ENCODE results near the gene ZNF518A. TPM values are rescaled to one million over a fixed set of nuclear protein-coding genes. Genes with fewer than 3 reads are reported as not detected.
"Not testable (repeated sequence)": the region's sequence is repeated elsewhere in the genome, so short reads cannot be mapped to it uniquely, and the experiment has no call there.

The ZNF518A gene
- polyA plus RNA-seq, 1 experiment = 2.6 TPM

DNA sequence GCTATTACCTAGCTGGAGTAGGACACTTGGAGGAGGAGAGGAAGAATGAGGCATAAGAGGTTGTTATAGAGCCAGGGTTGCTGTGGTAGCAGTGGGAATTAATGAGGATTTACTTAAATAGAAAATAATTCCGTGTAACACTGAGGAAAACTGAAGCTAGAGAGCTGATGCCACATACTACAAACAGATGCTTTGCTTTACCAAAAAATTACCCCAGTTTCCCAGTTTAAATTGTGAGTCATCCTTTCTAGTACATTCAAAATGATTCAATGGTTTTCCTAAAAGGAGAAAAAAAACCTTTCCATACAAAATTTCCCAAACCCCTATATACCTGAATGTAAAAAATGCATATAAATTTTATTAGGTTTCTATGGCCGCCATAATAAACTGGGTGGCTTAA is 58.3 kb downstream of the ZNF518A start:
- CTCF ChIA-PET = no interaction called here
- H3K4me3 ChIP-seq (ENCODE audit: low read depth, low read length) = no peak overlapping the region
- H3K27me3 ChIP-seq (ENCODE audit: control insufficient read depth, insufficient read depth, low read length) = no peaks in the 10 kb centered on the region
- H3K36me3 ChIP-seq (ENCODE audit: control insufficient read depth, insufficient read depth, low read length) = no peaks in the 10 kb centered on the region
- DNase-seq (ENCODE audit: low read depth) = no peak
- TF ChIP-seq CTCF (IDR thresholded peaks at IDR 0.05; ENCODE audit: insufficient read depth, low read depth, low read length) = no peak
- POLR2A ChIA-PET = no interaction called here

DNA sequence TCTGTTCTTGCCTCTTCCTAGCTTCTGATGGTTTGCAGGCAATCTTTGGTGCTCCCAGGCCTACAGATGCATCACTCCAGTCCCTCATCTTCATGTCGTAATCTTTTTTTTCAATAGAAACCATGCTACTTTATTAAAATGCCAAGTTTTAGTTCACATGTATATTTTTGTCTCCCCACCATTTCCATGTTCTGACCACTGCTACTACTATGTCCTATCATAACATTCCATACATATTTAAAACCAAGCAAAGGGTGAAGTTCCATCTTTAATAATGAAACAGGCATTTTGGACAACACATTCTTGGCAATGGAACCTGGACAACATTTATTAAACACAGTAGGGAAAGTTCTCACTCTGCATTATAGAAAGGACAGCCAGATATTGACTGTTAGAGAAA is 58.8 kb downstream of the ZNF518A start:
- ChIA-PET POLR2A (no interaction called here), CTCF (no interaction called here)
- TF ChIP-seq CTCF (IDR thresholded peaks at IDR 0.05; ENCODE audit: insufficient read depth, low read depth, low read length) = no peak
- Histone ChIP-seq H3K27me3 (ENCODE audit: control insufficient read depth, insufficient read depth, low read length) (no peaks in the 10 kb centered on the region), H3K4me3 (ENCODE audit: low read depth, low read length) (no peak overlapping the region), H3K36me3 (ENCODE audit: control insufficient read depth, insufficient read depth, low read length) (no peaks in the 10 kb centered on the region)
- no peak for DNase-seq (ENCODE audit: low read depth)

- H3K4me3 ChIP-seq (ENCODE audit: low read depth, low read length); H3K27me3 ChIP-seq (ENCODE audit: control insufficient read depth, insufficient read depth, low read length); CTCF ChIA-PET; DNase-seq (ENCODE audit: low read depth); POLR2A ChIA-PET; H3K36me3 ChIP-seq (ENCODE audit: control insufficient read depth, insufficient read depth, low read length): not testable (repeated sequence)
These were observed 59.4 kb downstream of the ZNF518A start for GRCh38 chr10:96189505-96189904.

- Histone ChIP-seq H3K27me3 (ENCODE audit: control insufficient read depth, insufficient read depth, low read length) (no peaks in the 10 kb centered on the region), H3K36me3 (ENCODE audit: control insufficient read depth, insufficient read depth, low read length) (no peaks in the 10 kb centered on the region), H3K4me3 (ENCODE audit: low read depth, low read length) (no peak overlapping the region)
- no peak for DNase-seq (ENCODE audit: low read depth)
- ChIA-PET POLR2A (no interaction called here), CTCF (no interaction called here)
- no peak for TF ChIP-seq CTCF (IDR thresholded peaks at IDR 0.05; ENCODE audit: insufficient read depth, low read depth, low read length)
These were observed 71.4 kb downstream of the ZNF518A start for GRCh38 chr10:96201525-96201924.

GRCh38 chr10:96205580-96205979 is 75.5 kb downstream of the ZNF518A start:
- H3K27me3 ChIP-seq (ENCODE audit: control insufficient read depth, insufficient read depth, low read length) = no peaks in the 10 kb centered on the region
- ChIA-PET POLR2A (no interaction called here), CTCF (no interaction called here)

More at GRCh38 chr10:96205580-96205979, 75.5 kb downstream of the ZNF518A start:
- TF ChIP-seq CTCF (IDR thresholded peaks at IDR 0.05; ENCODE audit: insufficient read depth, low read depth, low read length) = no peak
- no peak overlapping the region for H3K4me3 ChIP-seq (ENCODE audit: low read depth, low read length)
- DNase-seq (ENCODE audit: low read depth) = no peak
- no peaks in the 10 kb centered on the region for H3K36me3 ChIP-seq (ENCODE audit: control insufficient read depth, insufficient read depth, low read length)

Measured in BJ (cell line).